Stomach (tissue), 4 donors: Measurements from ENCODE around the gene UCHL5.

Experiments used
- EP300 ChIP-seq: sonication (generic); formaldehyde crosslinking; IDR thresholded peaks from one replicate; pipeline ENCODE4 v1.6.1; 2017; ENCODE audit warnings: antibody characterized with exemption
- POLR2A ChIP-seq, 4 donors: fragments of 450-650 bp; IDR thresholded peaks; one replicate each; pipeline ENCODE4 v1.6.1; 2016; ENCODE audit warnings: antibody characterized with exemption in 4 of 4, control low read depth in 2 of 4, mild to moderate bottlenecking in 1 of 4, moderate library complexity in 1 of 4
- POLR2AphosphoS5 ChIP-seq, 3 donors: sonication (generic); formaldehyde crosslinking; IDR thresholded peaks; one replicate each; pipeline ENCODE4 v1.6.1; 2016; ENCODE audit warnings: antibody characterized with exemption in 3 of 3
- TF ChIP-seq, protein P1 (sequence below), 7 experiments: fragments of 450-650 bp in 4 of 7; fragments of 200-600 bp in 3 of 7; sonication (generic) in 3 of 7; IDR thresholded peaks; one replicate each; pipeline ENCODE4 v1.5.1; 2016 to 2019; ENCODE audit warnings: antibody characterized with exemption in 7 of 7, control low read depth in 2 of 7, mild to moderate bottlenecking in 1 of 7

- TF ChIP-seq, protein P1, sequence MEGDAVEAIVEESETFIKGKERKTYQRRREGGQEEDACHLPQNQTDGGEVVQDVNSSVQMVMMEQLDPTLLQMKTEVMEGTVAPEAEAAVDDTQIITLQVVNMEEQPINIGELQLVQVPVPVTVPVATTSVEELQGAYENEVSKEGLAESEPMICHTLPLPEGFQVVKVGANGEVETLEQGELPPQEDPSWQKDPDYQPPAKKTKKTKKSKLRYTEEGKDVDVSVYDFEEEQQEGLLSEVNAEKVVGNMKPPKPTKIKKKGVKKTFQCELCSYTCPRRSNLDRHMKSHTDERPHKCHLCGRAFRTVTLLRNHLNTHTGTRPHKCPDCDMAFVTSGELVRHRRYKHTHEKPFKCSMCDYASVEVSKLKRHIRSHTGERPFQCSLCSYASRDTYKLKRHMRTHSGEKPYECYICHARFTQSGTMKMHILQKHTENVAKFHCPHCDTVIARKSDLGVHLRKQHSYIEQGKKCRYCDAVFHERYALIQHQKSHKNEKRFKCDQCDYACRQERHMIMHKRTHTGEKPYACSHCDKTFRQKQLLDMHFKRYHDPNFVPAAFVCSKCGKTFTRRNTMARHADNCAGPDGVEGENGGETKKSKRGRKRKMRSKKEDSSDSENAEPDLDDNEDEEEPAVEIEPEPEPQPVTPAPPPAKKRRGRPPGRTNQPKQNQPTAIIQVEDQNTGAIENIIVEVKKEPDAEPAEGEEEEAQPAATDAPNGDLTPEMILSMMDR (IDR thresholded peaks at IDR 0.05): no peak
- TF ChIP-seq POLR2A (IDR thresholded peaks at IDR 0.05): no peak
- TF ChIP-seq EP300: no peak
- no peak for TF ChIP-seq POLR2AphosphoS5 (IDR thresholded peaks at IDR 0.05)
Observed at GRCh38 chr1:192993426-192994085, 65.6 kb downstream of the UCHL5 start.
